Brain pericyte (primary cell): ENCODE data around the gene RABAC1.
"Not testable (repeated sequence)": the region's sequence is repeated elsewhere in the genome, so short reads cannot be mapped to it uniquely, and the experiment has no call there.

Source experiments
- DNase-seq: peaks from one replicate; pipeline ENCODE4 v3.0.0-alpha.2; 2012; ENCODE audit warnings: low read depth, low spot score

RABAC1 gene

DNA sequence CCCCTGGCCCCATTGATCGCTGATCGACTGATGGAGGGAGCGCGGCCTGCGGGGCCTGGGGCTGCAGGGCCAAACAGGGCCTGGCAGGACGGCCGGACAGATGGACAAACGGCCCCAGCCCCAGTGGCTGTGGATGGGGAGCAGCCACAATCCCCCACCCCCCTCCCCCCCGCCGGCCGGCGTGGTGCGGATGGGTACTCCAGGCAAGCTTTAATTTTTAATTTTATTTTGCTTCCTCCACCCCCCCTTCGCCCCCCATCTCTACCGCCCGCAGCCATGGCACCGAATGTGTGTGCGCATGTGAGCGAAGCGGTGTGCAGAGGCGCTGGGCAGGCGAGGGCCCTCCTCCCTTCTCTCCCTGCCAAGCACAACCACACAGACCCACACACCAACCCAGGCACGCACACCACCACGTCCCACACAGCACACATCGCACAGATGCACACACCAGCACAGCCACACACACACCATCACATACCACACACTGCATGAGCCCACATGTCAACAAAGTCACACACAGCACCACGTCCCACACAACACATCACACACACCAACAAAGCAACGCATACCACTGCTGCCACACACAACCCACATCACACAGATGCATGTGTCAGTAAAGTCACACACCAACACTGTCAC lies 43.2 kb downstream of the RABAC1 start:
- DNase-seq: no peak

DNA sequence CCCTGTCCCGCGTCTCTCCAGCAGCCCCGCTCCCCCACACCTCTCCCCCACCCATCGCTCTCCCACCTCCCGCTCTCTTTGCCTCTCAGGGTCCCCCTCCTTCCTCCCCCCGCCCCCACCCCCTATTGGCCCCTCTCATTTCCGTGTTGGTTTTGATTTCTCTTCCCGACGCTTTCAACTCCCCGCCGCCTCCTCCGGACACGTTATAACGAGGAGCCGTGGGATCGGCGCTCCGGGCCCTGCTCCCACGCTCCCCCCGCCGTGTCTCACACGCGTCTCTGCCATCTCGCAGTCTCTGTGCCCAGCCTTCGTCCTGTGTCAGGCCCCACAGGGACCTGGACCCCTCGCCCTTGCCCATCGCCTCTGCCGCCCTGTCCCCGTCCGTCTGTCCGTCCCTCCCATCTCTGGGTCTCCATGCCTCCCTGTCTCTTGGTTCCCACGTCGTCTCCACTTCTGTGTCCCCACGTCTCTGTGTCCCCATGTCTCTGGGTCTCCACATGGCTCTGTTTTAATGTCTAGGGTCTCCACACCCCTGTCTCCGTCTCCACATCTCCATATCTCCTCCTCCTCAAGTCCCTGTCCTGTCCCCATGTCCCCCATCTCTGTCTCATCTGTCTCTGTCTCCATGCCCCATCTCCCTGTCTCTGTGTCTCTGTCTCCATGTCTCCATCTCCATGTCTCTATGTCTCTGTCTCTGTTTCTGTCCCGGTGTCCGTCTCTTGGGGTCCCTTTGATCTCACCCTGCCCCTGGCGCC lies 43.9 kb downstream of the RABAC1 start:
- no peak for DNase-seq

DNA sequence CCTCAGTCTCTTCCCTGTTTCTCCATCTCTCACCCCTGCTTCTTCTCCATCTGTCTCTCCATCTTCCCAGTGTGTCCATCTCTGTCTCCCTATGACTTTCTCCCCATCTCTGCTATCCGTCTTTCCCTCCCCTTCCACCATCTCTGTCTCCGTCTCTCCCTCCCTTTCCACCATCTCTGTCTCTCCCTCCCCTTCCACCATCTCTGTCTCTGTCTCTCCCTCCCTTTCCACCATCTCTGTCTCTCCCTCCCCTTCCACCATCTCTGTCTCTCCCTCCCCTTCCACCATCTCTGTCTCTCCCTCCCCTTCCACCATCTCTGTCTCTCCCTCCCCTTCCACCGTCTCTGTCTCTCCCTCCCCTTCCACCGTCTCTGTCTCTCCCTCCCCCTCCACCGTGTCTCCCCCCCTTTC lies 44.7 kb downstream of the RABAC1 start:
- DNase-seq: not testable (repeated sequence)

DNA sequence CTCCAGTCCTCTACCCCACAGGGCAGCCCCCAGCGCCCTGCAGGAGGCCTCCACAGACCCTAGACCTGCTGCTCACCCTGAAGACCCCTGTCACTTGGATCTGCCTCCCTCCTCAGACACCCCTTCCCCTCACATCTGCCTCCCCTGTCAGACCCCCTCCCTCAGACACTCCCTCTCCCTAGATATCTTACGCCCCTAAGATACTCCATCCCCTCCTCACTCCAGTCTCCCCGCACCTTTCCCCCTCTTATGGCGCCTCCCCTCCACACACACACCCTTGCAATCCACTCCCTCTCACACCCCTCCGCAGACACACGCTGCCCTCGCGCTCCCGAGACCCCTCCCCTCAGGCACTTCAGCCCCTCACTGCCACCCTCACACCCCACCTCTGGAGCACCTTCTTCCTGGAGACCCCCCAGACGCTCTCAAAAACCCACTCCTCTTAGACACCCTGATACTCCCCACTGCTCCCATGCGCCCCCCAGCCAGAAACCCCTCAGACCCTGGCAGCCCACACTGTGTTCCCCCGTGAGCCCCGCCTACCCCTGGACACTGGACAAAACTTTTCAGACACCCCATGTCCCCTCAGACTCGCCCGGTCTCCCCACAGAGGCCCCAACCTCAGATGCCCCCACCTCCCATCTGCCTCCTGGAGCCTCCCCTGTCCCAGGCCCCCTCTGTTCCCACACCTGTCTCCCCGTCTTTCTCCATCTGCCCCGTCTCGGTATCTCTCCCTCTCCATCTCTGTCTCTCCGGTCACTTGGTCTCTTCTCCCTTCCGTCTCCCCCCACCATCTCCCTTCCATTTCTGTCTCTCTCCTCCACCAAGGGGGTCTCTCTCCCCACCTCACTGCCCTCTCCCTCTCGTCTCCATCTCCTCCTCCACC lies 45.3 kb downstream of the RABAC1 start:
- no peak for DNase-seq

DNA sequence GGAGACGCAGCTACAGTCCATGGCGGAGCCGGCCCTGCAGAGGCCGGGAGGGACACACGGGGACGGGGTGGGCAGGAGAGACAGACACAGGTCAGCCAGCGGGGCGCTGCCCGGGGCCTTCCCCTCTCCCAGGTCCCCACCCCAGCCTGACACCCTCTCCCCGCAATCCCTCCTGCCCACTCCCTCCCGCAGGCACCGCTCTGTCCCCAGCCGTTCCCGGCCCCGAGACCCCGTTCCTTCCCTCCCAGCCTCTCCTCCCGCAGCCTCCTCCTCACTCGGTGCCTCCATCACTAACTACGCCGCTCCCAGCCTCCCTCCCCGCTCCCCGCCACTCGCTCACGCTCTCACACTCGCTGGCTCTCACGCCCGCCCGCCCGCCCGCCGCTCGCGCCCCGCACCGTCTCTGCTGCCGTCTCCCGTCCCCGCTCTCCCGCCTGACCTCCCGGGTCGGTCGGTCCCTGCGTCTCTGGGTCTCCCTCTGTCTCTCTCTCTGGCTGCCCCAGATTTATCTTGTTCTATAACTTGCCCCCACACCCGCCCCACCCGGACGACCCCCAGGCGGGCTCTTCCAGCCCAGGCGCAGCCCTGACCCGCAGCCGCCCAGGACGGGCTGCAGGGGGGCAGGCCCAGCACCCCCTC lies 46.1 kb downstream of the RABAC1 start:
- no peak for DNase-seq

DNA sequence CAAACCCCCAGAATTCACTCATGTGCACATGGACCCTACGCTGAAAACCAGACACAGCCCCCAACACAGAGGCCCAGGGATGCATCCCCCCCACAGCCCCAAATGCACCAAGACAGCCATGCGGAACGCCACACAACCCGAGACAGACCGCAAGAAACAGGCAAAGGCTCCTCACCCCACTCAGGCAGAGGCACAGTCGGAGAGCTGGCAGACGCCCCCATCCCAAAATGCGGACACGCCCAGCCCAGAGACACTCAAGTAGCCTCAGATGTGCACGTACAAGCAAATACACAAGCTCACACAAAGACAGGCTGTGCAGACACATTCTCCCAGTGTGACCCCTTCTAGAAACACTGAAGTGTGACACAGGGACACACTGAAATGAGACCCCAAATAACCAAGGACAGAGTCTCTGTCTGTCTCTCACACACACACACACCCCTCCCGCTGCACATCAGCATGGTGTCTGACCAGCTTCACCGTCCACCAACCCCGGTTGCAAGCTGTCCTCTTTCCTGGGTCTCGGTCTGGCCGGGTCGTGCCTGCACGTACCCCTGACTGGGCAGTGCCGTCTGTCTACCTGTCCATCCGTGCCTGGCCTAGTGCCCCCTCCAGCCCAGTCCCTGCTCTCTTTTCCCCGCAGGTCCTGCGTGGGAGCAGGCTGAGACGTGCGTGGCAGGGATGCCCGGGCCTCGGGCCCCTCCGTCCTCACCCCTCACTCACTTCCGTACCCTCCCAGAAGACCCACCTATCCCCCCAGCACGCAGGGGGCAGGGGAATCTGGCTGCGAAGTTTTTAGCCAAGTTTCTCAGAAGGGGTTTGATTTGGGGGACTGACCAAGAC lies 47.0 kb downstream of the RABAC1 start:
- no peak for DNase-seq

DNA sequence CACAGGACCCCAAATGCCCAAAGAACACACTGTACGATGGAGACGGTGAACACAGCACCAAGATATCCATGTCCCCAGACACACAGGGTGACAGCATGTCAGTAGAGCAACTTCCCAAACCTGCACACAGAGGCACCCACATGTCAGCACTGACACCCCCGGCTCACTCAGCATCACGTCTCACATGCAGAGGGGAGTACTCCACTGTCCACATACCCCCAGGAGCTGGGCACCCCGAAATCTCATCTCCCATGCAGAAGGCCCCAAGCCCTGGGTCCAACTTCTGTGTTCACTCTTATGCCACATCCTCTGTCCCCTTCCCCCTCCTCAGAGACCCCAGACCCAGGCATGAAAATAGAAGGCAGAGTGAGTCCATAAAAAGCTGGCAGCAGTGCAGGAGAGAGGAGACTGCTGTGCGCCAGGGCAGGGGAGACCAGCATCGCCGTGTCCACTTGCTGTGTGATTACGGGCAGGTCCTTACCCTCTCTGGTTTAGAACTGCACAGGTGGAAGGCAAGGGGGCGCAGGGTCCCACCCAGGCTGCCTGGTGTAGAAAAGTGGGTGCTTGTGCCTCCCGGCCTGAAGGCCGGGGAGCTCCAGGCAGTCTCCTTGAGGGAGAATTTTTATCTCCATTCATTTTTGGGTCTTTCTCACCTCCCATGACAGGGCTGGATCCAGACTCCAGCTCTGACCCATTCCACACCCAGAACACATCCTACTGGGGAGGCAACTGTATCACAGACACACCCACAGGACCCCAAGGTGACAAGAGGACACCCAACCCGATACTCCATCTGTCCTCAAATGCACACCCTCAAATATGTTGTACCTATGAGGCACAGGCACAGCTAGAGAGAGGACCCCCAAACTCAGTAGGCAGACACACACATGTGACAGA lies 47.9 kb downstream of the RABAC1 start:
- DNase-seq: no peak

DNA sequence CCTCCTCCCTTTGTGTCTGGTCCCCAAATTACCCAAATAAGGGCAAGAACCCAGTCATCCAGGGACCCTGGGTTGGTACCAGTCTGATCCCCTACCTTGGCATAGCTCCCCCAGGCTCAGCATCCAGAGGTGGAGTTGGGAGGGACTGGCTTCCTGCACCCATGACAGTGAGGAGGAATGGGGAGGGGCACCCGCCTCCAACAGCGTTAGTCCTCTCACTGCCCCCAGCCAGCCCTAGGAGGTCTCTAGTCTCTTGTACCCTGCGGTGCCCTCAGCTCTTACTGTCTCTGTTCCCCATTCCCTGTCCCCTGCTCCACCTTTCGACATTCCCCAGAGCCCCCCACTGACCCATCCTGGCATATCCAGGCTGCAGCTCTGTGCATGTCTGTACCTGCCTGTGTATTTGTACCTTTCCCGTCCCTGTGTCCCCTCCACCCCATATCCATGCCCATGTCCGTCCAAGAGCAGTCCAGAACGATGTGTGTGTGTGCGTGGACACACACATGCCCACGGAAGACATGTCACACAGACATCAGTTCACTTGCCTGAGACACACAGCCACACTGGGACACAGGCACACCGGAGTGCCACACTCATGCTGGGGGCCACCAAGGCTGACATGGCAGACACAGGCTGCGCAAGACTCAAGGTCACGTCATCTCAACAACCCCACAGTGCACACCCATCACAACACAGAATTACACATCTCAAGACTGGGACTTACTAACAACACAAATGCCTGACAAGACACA lies 48.7 kb downstream of the RABAC1 start:
- DNase-seq: no peak

DNA sequence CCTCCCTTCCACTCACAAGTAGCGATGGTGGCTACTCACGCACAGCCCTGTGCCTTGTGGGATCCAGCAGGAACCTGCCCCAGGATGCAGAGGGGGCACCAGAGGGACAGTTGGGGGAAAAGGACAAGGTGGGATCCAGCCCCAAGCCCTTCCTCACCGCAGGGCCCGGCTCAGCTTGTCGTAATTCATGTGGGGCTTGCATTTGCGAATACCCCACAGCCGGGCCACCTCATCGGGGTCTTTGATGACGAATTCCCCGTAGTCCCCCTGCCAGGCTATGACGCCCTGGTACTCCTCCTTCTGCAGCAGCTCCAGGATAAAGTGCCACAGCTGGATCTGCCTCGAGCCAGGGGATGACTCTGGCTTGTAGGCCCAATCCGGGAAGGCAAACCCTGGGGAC lies 49.4 kb downstream of the RABAC1 start:
- DNase-seq: no peak

DNA sequence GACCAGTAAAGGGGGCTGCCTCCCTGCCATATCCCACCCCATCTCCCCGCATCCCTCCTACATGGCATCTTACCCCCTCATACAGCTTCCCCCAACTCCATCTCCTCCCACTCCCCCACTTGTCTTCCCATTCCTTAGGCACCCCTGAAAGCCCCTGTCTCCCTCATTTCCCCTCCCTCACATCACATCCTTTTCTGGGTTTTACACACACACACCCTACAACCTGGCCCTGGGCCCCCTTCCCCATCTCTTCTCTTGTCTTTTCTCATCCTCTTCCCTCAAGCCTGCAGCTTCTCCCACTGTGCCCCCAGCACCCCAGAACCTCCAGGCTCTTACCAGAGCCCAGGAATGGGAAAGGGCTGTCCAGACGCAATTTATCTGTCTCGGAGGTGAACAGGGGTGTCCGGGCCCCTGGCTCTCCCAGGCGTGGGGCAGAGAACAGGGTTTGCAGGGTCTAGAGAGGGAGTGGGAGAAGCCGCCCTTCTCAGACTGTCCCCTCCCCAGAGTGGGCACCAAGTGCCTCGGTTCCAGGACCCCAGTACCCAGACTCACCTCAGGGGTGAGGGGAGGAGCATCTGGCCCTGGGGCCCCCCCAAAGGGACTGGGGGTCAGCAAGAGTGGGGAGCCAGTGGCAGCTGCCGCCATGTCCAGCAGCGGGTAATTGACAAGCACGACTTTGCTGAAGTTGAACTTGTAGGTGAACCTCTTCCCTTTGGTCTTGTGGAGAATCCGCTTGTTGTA lies 50.2 kb downstream of the RABAC1 start:
- DNase-seq: no peak

DNA sequence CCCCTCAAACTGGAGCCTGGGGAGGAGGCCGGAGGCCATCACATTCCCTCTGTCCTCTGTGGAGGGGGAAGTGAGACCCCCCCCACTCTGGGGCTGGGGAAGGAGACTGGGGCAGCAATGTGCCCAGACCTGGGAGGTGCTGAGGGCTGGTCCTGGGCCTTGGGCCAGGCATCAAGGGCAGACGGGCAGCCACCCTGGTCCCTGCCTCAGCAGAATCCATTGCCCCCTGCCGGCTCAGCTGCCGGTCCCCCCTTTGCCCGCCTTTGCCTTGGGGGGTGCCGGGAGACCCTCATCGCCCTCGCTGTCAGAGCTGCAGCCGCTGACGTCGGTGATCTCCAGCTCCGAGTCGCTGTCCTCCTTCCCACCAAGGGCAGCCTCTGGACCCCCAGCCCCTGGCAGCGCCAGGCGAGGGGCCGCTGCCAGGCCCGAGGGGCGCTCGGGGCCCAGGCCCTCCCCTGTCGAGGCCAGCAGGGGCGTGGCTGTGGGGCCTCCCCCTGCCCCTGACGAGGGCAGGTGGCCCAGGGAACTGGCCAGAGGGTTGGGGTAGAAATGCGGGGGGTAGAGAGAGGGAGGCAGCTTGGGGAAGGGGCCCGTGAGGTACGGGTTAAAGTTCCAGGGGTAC lies 51.0 kb downstream of the RABAC1 start:
- DNase-seq: no peak

DNA sequence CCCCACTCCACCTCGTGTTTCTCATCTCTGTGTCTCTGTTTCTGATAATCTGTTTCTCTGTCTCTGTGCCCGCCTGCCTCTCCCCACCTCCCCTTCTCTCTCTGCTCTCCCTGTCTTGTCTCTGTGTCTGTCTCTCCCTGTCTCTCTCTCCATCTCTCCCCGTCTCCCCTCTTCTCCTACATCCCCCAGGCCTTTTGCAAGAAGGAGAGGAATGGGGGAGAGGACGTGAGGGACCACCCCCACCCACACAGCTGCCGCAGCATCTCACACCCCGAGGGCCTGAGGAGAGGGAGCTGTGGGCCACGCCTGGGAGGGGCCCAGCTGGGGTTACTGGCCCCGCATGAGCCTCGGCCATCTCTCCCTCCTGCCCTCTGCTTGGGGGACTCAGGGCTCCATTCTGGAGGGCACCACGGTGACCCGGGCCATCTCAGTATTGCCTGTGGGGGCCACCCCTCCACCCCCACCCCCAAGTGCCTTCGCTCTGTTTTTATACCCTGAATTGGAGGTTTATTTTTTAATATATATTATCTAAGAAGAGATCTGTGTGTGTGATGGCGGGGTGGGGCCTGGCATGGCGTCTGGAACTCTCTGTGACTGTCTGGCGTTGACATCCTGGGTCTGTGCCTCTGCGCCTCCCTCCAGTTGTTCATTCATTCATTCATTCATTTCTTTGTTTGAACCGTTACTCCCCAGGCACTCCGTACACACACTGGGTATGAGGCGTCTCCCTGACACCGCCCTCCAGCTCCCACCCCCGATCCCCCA lies 52.0 kb downstream of the RABAC1 start:
- DNase-seq: no peak
